HEK293 (cell line): ENCODE data around the gene SELENOP.

Experiments used
- CTCF ChIA-PET: fragments of 350-600 bp; formaldehyde crosslinking; extraction: SDS; loops from one replicate; lab custom pipeline; 2021; ENCODE audit warnings: antibody characterized with exemption; lab: Yijun Ruan, JAX
- POLR2A ChIA-PET: fragments of 300-600 bp; formaldehyde crosslinking; extraction: SDS; loops from one replicate; lab custom pipeline; 2020; ENCODE audit warnings: antibody characterized with exemption, inconsistent platforms; lab: Yijun Ruan, JAX
- H3K27ac ChIP-seq: fragments of 200-500 bp; sonication (Bioruptor generic); 2 replicates; pipeline ENCODE4 v1.5.1; 2014; ENCODE audit warnings: low read depth, low read length, control low read depth, inconsistent platforms; ENCODE audit errors: extremely low read depth
- H3K36me3 ChIP-seq, 2 experiments: fragments of 200-500 bp in 1 of 2; sonication (Bioruptor generic) in 1 of 2; 1 replicate in 1 of 2; 2 replicates in 1 of 2; pipeline ENCODE4 v1.5.1; 2014 to 2017; ENCODE audit warnings: inconsistent platforms in 2 of 2, low read length in 2 of 2; ENCODE audit not compliant: control insufficient read depth in 2 of 2, insufficient read depth in 1 of 2
- H3K4me1 ChIP-seq: fragments of 200-500 bp; sonication (Bioruptor generic); 2 replicates; pipeline ENCODE4 v1.5.1; 2014; ENCODE audit warnings: mild to moderate bottlenecking, low read length, inconsistent platforms; ENCODE audit not compliant: control insufficient read depth, insufficient read depth
- H3K4me3 ChIP-seq: 2 replicates; pipeline ENCODE4 v1.5.1; 2011; ENCODE audit warnings: low read depth, mild to moderate bottlenecking, control low read depth, low read length, moderate library complexity
- H3K9me3 ChIP-seq: fragments of 200-500 bp; sonication (Bioruptor generic); 2 replicates; pipeline ENCODE4 v1.5.1; 2014; ENCODE audit warnings: low read depth, low read length, inconsistent platforms; ENCODE audit not compliant: control insufficient read depth, insufficient read depth
- KLF9 ChIP-seq: fragments of 450-650 bp; formaldehyde crosslinking; IDR thresholded peaks from 2 replicates; pipeline ENCODE4 v1.5.1; 2016; ENCODE audit warnings: missing biosample characterization, missing genetic modification characterization, low read depth
- ZNF140 ChIP-seq: fragments of 450-650 bp; formaldehyde crosslinking; IDR thresholded peaks from 2 replicates; pipeline ENCODE4 v1.5.1; 2016; ENCODE audit warnings: missing biosample characterization, missing genetic modification characterization
- ZNF248 ChIP-seq: fragments of 450-650 bp; formaldehyde crosslinking; IDR thresholded peaks from 2 replicates; pipeline ENCODE4 v1.5.1; 2017; ENCODE audit warnings: missing biosample characterization, missing genetic modification characterization
- ZNF544 ChIP-seq: fragments of 450-650 bp; formaldehyde crosslinking; IDR thresholded peaks from 2 replicates; pipeline ENCODE4 v1.5.0; 2017; ENCODE audit warnings: missing biosample characterization, missing genetic modification characterization
- ZNF600 ChIP-seq: fragments of 450-650 bp; formaldehyde crosslinking; IDR thresholded peaks from 2 replicates; pipeline ENCODE4 v1.5.1; 2016; ENCODE audit warnings: missing biosample characterization, missing genetic modification characterization
- ZNF654 ChIP-seq: fragments of 450-650 bp; formaldehyde crosslinking; IDR thresholded peaks from 2 replicates; pipeline ENCODE4 v1.5.1; 2016; ENCODE audit warnings: low read depth, missing biosample characterization, missing genetic modification characterization
- ZNF658 ChIP-seq: fragments of 450-650 bp; formaldehyde crosslinking; IDR thresholded peaks from 2 replicates; pipeline ENCODE4; 2016; ENCODE audit warnings: missing biosample characterization, missing genetic modification characterization
- ZNF768 ChIP-seq: fragments of 450-650 bp; formaldehyde crosslinking; IDR thresholded peaks from 2 replicates; pipeline ENCODE4 v1.5.1; 2018; ENCODE audit warnings: missing biosample characterization, mild to moderate bottlenecking, missing genetic modification characterization
- ZNF792 ChIP-seq: fragments of 450-650 bp; formaldehyde crosslinking; IDR thresholded peaks from 2 replicates; pipeline ENCODE4 v1.5.1; 2016; ENCODE audit warnings: missing biosample characterization, missing genetic modification characterization
- ZSCAN5A ChIP-seq: fragments of 450-650 bp; formaldehyde crosslinking; IDR thresholded peaks from 2 replicates; pipeline ENCODE4 v1.5.1; 2016; ENCODE audit warnings: missing biosample characterization, missing genetic modification characterization
- TF ChIP-seq, protein P1 (sequence below): fragments of 450-650 bp; formaldehyde crosslinking; conservative IDR thresholded peaks from 2 replicates; pipeline ENCODE4 v1.5.1; 2016; ENCODE audit warnings: low read depth, missing biosample characterization, missing genetic modification characterization
- TF ChIP-seq, protein P2 (sequence below): fragments of 450-650 bp; formaldehyde crosslinking; IDR thresholded peaks from 2 replicates; pipeline ENCODE4 v1.5.1; 2016; ENCODE audit warnings: missing biosample characterization, missing genetic modification characterization
- TF ChIP-seq, protein P3 (sequence below): fragments of 450-650 bp; formaldehyde crosslinking; IDR thresholded peaks from 2 replicates; pipeline ENCODE4 v1.5.1; 2016; ENCODE audit warnings: missing biosample characterization, missing genetic modification characterization
- TF ChIP-seq, protein P4 (sequence below): fragments of 450-650 bp; formaldehyde crosslinking; conservative IDR thresholded peaks from 2 replicates; pipeline ENCODE4 v1.5.1; 2016; ENCODE audit warnings: low read depth, missing biosample characterization, missing genetic modification characterization

Gene SELENOP

GRCh38 chr5:42760426-42760825 lies 51.3 kb downstream of the SELENOP start:
- POLR2A ChIA-PET = no interaction called here
- H3K36me3 ChIP-seq = no peaks in the 10 kb centered on the region
- CTCF ChIA-PET = interaction anchor here (1.0 to 2.0 kb wide), 4 partner anchors 9 to 177 kb away, joined by 4 to 8 read pairs (median 4); no protein-coding TSS in a partner anchor

More at GRCh38 chr5:42760426-42760825, 51.3 kb downstream of the SELENOP start:
- H3K9me3 ChIP-seq = no peaks in the 10 kb centered on the region
- H3K4me1 ChIP-seq = no peaks in the 10 kb centered on the region
- TF ChIP-seq, protein P1, sequence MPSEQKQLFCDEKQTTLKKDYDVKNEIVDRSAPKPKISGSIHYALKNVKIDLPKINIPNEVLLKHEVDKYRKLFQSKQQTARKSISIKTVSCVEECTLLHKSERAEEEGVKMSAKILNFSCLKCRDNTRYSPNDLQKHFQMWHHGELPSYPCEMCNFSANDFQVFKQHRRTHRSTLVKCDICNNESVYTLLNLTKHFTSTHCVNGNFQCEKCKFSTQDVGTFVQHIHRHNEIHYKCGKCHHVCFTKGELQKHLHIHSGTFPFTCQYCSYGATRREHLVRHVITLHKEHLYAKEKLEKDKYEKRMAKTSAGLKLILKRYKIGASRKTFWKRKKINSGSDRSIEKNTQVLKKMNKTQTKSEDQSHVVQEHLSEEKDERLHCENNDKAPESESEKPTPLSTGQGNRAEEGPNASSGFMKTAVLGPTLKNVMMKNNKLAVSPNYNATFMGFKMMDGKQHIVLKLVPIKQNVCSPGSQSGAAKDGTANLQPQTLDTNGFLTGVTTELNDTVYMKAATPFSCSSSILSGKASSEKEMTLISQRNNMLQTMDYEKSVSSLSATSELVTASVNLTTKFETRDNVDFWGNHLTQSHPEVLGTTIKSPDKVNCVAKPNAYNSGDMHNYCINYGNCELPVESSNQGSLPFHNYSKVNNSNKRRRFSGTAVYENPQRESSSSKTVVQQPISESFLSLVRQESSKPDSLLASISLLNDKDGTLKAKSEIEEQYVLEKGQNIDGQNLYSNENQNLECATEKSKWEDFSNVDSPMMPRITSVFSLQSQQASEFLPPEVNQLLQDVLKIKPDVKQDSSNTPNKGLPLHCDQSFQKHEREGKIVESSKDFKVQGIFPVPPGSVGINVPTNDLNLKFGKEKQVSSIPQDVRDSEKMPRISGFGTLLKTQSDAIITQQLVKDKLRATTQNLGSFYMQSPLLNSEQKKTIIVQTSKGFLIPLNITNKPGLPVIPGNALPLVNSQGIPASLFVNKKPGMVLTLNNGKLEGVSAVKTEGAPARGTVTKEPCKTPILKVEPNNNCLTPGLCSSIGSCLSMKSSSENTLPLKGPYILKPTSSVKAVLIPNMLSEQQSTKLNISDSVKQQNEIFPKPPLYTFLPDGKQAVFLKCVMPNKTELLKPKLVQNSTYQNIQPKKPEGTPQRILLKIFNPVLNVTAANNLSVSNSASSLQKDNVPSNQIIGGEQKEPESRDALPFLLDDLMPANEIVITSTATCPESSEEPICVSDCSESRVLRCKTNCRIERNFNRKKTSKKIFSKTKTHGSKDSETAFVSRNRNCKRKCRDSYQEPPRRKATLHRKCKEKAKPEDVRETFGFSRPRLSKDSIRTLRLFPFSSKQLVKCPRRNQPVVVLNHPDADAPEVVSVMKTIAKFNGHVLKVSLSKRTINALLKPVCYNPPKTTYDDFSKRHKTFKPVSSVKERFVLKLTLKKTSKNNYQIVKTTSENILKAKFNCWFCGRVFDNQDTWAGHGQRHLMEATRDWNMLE (tag by site-specific recombination) = no peak
- no peak for TF ChIP-seq KLF9
- TF ChIP-seq, protein P2, sequence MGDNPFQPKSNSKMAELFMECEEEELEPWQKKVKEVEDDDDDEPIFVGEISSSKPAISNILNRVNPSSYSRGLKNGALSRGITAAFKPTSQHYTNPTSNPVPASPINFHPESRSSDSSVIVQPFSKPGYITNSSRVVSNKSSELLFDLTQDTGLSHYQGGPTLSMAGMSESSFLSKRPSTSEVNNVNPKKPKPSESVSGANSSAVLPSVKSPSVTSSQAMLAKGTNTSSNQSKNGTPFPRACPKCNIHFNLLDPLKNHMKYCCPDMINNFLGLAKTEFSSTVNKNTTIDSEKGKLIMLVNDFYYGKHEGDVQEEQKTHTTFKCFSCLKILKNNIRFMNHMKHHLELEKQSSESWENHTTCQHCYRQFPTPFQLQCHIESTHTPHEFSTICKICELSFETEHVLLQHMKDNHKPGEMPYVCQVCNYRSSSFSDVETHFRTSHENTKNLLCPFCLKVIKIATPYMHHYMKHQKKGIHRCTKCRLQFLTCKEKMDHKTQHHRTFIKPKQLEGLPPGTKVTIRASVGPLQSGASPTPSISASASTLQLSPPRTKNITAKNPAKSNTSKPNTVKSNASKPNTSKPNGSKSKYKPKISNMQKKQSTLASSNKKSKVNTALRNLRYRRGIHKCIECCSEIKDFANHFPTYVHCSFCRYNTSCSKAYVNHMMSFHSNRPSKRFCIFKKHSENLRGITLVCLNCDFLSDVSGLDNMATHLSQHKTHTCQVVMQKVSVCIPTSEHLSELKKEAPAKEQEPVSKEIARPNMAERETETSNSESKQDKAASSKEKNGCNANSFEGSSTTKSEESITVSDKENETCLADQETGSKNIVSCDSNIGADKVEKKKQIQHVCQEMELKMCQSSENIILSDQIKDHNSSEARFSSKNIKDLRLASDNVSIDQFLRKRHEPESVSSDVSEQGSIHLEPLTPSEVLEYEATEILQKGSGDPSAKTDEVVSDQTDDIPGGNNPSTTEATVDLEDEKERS (tag by site-specific recombination) = no peak
- no peak for TF ChIP-seq ZNF658 (tag by site-specific recombination)
- no peak for TF ChIP-seq ZNF654 (tag by site-specific recombination)
- TF ChIP-seq ZNF792 = no peak
- TF ChIP-seq ZNF544 (tag by site-specific recombination) = no peak
- TF ChIP-seq ZSCAN5A (tag by site-specific recombination) = no peak
- TF ChIP-seq, protein P3, sequence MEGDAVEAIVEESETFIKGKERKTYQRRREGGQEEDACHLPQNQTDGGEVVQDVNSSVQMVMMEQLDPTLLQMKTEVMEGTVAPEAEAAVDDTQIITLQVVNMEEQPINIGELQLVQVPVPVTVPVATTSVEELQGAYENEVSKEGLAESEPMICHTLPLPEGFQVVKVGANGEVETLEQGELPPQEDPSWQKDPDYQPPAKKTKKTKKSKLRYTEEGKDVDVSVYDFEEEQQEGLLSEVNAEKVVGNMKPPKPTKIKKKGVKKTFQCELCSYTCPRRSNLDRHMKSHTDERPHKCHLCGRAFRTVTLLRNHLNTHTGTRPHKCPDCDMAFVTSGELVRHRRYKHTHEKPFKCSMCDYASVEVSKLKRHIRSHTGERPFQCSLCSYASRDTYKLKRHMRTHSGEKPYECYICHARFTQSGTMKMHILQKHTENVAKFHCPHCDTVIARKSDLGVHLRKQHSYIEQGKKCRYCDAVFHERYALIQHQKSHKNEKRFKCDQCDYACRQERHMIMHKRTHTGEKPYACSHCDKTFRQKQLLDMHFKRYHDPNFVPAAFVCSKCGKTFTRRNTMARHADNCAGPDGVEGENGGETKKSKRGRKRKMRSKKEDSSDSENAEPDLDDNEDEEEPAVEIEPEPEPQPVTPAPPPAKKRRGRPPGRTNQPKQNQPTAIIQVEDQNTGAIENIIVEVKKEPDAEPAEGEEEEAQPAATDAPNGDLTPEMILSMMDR = no peak
- TF ChIP-seq ZNF140 (tag by site-specific recombination) = no peak
- no peak for TF ChIP-seq ZNF248 (tag by site-specific recombination)
- no peak for TF ChIP-seq ZNF600 (tag by site-specific recombination)
- no peak for TF ChIP-seq ZNF768 (tag by site-specific recombination)
- TF ChIP-seq, protein P4, sequence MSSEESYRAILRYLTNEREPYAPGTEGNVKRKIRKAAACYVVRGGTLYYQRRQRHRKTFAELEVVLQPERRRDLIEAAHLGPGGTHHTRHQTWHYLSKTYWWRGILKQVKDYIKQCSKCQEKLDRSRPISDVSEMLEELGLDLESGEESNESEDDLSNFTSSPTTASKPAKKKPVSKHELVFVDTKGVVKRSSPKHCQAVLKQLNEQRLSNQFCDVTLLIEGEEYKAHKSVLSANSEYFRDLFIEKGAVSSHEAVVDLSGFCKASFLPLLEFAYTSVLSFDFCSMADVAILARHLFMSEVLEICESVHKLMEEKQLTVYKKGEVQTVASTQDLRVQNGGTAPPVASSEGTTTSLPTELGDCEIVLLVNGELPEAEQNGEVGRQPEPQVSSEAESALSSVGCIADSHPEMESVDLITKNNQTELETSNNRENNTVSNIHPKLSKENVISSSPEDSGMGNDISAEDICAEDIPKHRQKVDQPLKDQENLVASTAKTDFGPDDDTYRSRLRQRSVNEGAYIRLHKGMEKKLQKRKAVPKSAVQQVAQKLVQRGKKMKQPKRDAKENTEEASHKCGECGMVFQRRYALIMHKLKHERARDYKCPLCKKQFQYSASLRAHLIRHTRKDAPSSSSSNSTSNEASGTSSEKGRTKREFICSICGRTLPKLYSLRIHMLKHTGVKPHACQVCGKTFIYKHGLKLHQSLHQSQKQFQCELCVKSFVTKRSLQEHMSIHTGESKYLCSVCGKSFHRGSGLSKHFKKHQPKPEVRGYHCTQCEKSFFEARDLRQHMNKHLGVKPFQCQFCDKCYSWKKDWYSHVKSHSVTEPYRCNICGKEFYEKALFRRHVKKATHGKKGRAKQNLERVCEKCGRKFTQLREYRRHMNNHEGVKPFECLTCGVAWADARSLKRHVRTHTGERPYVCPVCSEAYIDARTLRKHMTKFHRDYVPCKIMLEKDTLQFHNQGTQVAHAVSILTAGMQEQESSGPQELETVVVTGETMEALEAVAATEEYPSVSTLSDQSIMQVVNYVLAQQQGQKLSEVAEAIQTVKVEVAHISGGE = no peak
- H3K27ac ChIP-seq = no peak overlapping the region
- H3K4me3 ChIP-seq = no peak overlapping the region
